ENCODE results near the gene ASXL3. TPM values are rescaled to one million over a fixed set of nuclear protein-coding genes. Genes with fewer than 3 reads are reported as not detected.

Gene ASXL3
- 0.87 and 3.3 TPM in 2 replicates for total RNA-seq

GRCh38 chr18:33577685-33578517 is at the start of gene ASXL3:
ASXL3 (plus strand) TSS chr18:33578219; CDS start chr18:33578632, 413 bp downstream.

Other genes with a start within 250 kb of the ASXL3 start
- gene CCDC178, start 137.5 kb upstream of the ASXL3 start, total RNA-seq: 0.50 and 2.7 TPM in 2 replicates

Data from uterine smooth muscle cell (primary cell).